PC-9 (cell line): Measurements from ENCODE around the gene CCDC194. TPM values are rescaled to one million over a fixed set of nuclear protein-coding genes. Genes with fewer than 3 reads are reported as not detected.

ENCODE experiments used
- BruUV-seq: library from RNA; stranded (reverse); fragments of 400-500 nt; replicated peaks from 2 replicates; lab custom pipeline; 2021; lab: Mats Ljungman, UMichigan
- CTCF ChIA-PET: fragments of 300-600 bp; sonication (Branson Sonifier 250); formaldehyde crosslinking; loops from one replicate; lab custom pipeline; 2022; ENCODE audit warnings: antibody characterized with exemption; lab: Charles Lee
- POLR2A ChIA-PET: fragments of 300-600 bp; sonication (Branson Sonifier 250); formaldehyde crosslinking; loops from one replicate; lab custom pipeline; 2022; ENCODE audit warnings: antibody characterized with exemption; ENCODE audit not compliant: unreplicated experiment; lab: Charles Lee
- DNase-seq, 2 experiments: peaks; one replicate each; pipeline versions ENCODE4 v3.0.0 to v3.0.0-alpha.2; 2015 to 2022; ENCODE audit warnings: mixed read lengths in 1 of 2
- H2AFZ ChIP-seq: fragments of 200-600 bp; sonication (generic); 2 replicates; pipeline ENCODE4 v1.8.1; 2017; ENCODE audit warnings: antibody characterized with exemption
- H3F3A ChIP-seq: fragments of 200-600 bp; sonication (generic); 2 replicates; pipeline ENCODE4 v1.8.1; 2017; ENCODE audit warnings: antibody characterized with exemption, mild to moderate bottlenecking, low read depth; ENCODE audit not compliant: insufficient read depth
- H3K27ac ChIP-seq: fragments of 200-600 bp; sonication (generic); 2 replicates; pipeline ENCODE4 v1.6.1; 2016; ENCODE audit warnings: mixed run types
- H3K27me3 ChIP-seq: fragments of 200-600 bp; sonication (generic); 2 replicates; pipeline ENCODE4 v1.6.1; 2016; ENCODE audit warnings: low read depth, mixed run types; ENCODE audit not compliant: insufficient read depth
- H3K36me3 ChIP-seq: fragments of 200-600 bp; sonication (generic); 2 replicates; pipeline ENCODE4 v1.6.1; 2016; ENCODE audit warnings: low read depth, mixed run types
- H3K4me1 ChIP-seq: fragments of 200-600 bp; sonication (generic); replicated peaks from 2 replicates; pipeline ENCODE4 v1.6.1; 2016; ENCODE audit warnings: mixed run types; ENCODE audit not compliant: insufficient read depth
- H3K4me2 ChIP-seq: fragments of 200-600 bp; sonication (generic); 2 replicates; pipeline ENCODE4 v1.6.1; 2017; ENCODE audit warnings: mixed run types
- H3K4me3 ChIP-seq: fragments of 200-600 bp; sonication (generic); 2 replicates; pipeline ENCODE4 v1.6.1; 2016; ENCODE audit warnings: mixed run types
- H3K79me2 ChIP-seq: fragments of 200-600 bp; sonication (generic); 2 replicates; pipeline ENCODE4 v1.6.1; 2017; ENCODE audit warnings: low read depth, mixed run types
- H3K9me2 ChIP-seq: fragments of 200-600 bp; sonication (generic); 2 replicates; pipeline ENCODE4 v1.8.1; 2017; ENCODE audit warnings: mild to moderate bottlenecking; ENCODE audit not compliant: insufficient read depth
- H3K9me3 ChIP-seq: fragments of 200-600 bp; sonication (generic); 2 replicates; pipeline ENCODE4 v1.8.1; 2016; ENCODE audit warnings: low read depth; ENCODE audit not compliant: insufficient read depth
- H4K20me1 ChIP-seq: fragments of 200-600 bp; sonication (generic); 2 replicates; pipeline ENCODE4 v1.8.1; 2017; ENCODE audit not compliant: insufficient read depth
- EZH2 ChIP-seq: fragments of 200-600 bp; sonication (generic); IDR thresholded peaks from 2 replicates; pipeline ENCODE4 v1.8.0; 2017; ENCODE audit warnings: antibody characterized with exemption, low read depth
- intact Hi-C: fragments of 100-400 bp; cut with micrococcal nuclease; formaldehyde crosslinking; loops from one replicate; pipeline ENCODE4 v1.10.0; 2022; ENCODE audit not compliant: unreplicated experiment
- total RNA-seq: library from RNA; stranded (reverse); gene quantifications from 2 replicates; pipeline ENCODE4 v1.2.3, GENCODE V29; 2021
- TF ChIP-seq, protein P1 (sequence below): fragments of 200-600 bp; sonication (generic); conservative IDR thresholded peaks from 2 replicates; pipeline ENCODE4 v1.6.1; 2017; ENCODE audit warnings: mixed run types, antibody characterized with exemption, mild to moderate bottlenecking, moderate library complexity

The CCDC194 gene
- total RNA-seq, 1 experiment from 2014 or later, result not detected

DNA sequence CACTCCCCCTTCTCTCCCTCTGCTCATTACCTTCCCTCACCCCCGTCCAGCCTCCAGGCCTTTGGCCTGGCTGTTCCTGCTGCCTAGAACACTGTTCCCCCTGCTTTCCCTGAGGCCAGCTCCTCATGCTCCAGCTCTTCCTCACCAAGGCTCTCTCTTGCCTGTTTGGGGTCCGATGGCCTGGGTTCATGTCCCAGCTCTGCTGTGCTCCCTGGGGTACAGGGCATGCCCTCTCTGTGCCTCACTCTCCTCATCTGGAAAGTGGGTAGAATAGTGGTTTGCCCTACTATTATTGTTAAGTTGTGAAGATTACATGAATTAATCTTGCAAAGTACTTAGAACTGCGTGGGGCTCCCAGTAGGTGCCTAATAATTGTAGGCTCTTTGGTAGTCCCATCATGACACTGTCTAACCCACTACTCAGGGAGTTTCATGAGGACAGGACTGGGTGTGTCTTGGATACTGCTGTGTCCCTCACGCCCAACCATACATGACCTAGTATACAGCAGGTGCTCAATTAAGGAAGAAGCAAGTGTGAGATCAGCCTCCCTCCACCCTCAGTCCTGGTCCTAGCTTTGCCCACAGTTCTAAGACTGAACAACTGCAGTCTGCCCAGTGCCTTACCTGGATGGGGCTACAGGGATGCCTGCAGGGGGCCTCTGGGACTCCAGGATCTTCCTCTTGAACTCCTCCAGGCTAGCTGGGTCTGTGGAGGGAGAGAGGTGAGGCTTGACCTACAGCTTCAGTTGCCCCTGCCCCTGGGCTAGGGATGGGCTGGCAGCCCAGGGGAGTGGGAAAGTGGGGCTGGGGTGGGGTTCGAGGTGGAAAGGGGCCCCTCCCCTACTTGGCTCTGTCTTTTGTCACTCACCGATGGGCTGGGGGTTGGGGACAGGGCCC, 33.8 kb downstream of the CCDC194 start:
- no peaks in the 10 kb centered on the region for H3K9me3 ChIP-seq
- no peak overlapping the region for H2AFZ ChIP-seq
- no peak for DNase-seq
- ChIA-PET CTCF (no interaction called here), POLR2A (no interaction called here)
- H3K9me2 ChIP-seq, result no peaks in the 10 kb centered on the region
- H3K27me3 ChIP-seq, result 0 out of 2 replicates have a peak, but pooled peaks cover 2% of the 10 kb centered on the region
- no peaks in the 10 kb centered on the region for H3K4me1 ChIP-seq
- no peak overlapping the region for H3K4me3 ChIP-seq
- H3K79me2 ChIP-seq, result no peaks in the 10 kb centered on the region
- no peak overlapping the region for H3K27ac ChIP-seq
- no peaks in the 10 kb centered on the region for H3F3A ChIP-seq
- no peaks in the 10 kb centered on the region for H3K36me3 ChIP-seq
- no TSS peak for BruUV-seq
- intact Hi-C loops, result no loop called here
- H4K20me1 ChIP-seq, result no peaks in the 10 kb centered on the region
- H3K4me2 ChIP-seq, result no peak overlapping the region
- TF ChIP-seq, protein P1, sequence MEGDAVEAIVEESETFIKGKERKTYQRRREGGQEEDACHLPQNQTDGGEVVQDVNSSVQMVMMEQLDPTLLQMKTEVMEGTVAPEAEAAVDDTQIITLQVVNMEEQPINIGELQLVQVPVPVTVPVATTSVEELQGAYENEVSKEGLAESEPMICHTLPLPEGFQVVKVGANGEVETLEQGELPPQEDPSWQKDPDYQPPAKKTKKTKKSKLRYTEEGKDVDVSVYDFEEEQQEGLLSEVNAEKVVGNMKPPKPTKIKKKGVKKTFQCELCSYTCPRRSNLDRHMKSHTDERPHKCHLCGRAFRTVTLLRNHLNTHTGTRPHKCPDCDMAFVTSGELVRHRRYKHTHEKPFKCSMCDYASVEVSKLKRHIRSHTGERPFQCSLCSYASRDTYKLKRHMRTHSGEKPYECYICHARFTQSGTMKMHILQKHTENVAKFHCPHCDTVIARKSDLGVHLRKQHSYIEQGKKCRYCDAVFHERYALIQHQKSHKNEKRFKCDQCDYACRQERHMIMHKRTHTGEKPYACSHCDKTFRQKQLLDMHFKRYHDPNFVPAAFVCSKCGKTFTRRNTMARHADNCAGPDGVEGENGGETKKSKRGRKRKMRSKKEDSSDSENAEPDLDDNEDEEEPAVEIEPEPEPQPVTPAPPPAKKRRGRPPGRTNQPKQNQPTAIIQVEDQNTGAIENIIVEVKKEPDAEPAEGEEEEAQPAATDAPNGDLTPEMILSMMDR, result no peak
- TF ChIP-seq EZH2, result no peak

DNA sequence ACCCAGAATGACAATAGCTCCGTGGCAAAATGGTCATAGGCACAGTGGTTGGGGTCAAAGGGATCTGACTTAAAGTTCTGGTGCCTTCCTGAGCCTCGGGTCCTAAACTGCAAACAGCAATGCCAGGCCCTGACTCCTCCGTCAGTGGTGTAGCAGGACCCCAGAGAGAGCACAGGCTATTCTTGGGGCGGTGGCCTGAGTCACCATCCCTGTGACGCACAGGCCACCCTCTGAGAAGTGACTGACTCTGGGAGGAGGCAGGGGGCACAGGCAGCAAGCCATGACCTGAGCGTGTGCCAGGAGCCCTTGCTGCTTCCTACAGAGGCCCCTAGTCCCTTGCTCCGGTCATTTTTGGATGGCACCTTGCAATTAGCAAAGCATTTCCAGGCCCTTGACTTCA, 35.6 kb downstream of the CCDC194 start:
- ChIA-PET CTCF (interaction anchor here (0.6 kb wide), 1 partner anchor 19 kb away, joined by 3 read pairs; no protein-coding TSS in a partner anchor), POLR2A (no interaction called here)
- Histone ChIP-seq H2AFZ (no peak overlapping the region), H3K4me2 (no peak overlapping the region), H4K20me1 (no peaks in the 10 kb centered on the region), H3K4me3 (no peak overlapping the region), H3K4me1 (no peaks in the 10 kb centered on the region), H3K27ac (no peak overlapping the region), H3K9me3 (no peaks in the 10 kb centered on the region), H3K36me3 (no peaks in the 10 kb centered on the region), H3K27me3 (no peaks in the 10 kb centered on the region), H3K79me2 (no peaks in the 10 kb centered on the region), H3K9me2 (no peaks in the 10 kb centered on the region), H3F3A (0 out of 2 replicates have a peak, but pooled peaks cover 2% of the 10 kb centered on the region)
- no TSS peak for BruUV-seq
- TF ChIP-seq, protein P1, result no peak
- intact Hi-C loops, result no loop called here
- DNase-seq, result peak in 1 of 2 experiments; percentile 15

- Histone ChIP-seq H4K20me1 (no peaks in the 10 kb centered on the region), H3K27me3 (no peaks in the 10 kb centered on the region), H3K4me3 (no peak overlapping the region), H3F3A (0 out of 2 replicates have a peak, but pooled peaks cover 3% of the 10 kb centered on the region), H2AFZ (no peak overlapping the region), H3K36me3 (no peaks in the 10 kb centered on the region), H3K9me2 (no peaks in the 10 kb centered on the region), H3K9me3 (no peaks in the 10 kb centered on the region), H3K79me2 (no peaks in the 10 kb centered on the region), H3K27ac (no peak overlapping the region), H3K4me2 (no peak overlapping the region), H3K4me1 (no peaks in the 10 kb centered on the region)
- CTCF ChIA-PET, result interaction anchor here (0.6 kb wide), 1 partner anchor 85 kb away, joined by 12 read pairs; no protein-coding TSS in a partner anchor
- BruUV-seq, result no TSS peak
- TF ChIP-seq, protein P1, result no peak
- no peak for TF ChIP-seq EZH2
- POLR2A ChIA-PET, result no interaction called here
- intact Hi-C loops, result no loop called here
- DNase-seq, result no peak
Observed at GRCh38 chr19:17357724-17358123, 36.3 kb downstream of the CCDC194 start.
